OCI-LY1 (cell line): ENCODE data around the gene TCAIM.

ENCODE experiments used
- H2AFZ ChIP-seq: fragments of 200-600 bp; sonication (generic), shearing (Covaris generic); 2 replicates; pipeline ENCODE4 v1.6.0; 2014; ENCODE audit warnings: antibody characterized with exemption, mild to moderate bottlenecking, low read length
- H3F3A ChIP-seq: fragments of 200-600 bp; sonication (generic), shearing (Covaris generic); 2 replicates; pipeline ENCODE4 v1.6.0; 2014; ENCODE audit warnings: mild to moderate bottlenecking, antibody characterized with exemption, low read length, moderate library complexity; ENCODE audit not compliant: insufficient read depth
- H3K27ac ChIP-seq: fragments of 200-600 bp; sonication (generic); 2 replicates; pipeline ENCODE4 v1.5.1; 2014; ENCODE audit warnings: low read length, mixed run types, mild to moderate bottlenecking, low read depth; ENCODE audit not compliant: poor library complexity, severe bottlenecking
- H3K27me3 ChIP-seq: fragments of 200-600 bp; sonication (generic); 2 replicates; pipeline ENCODE4 v1.6.0; 2014; ENCODE audit warnings: antibody characterized with exemption, mild to moderate bottlenecking, low read length, moderate library complexity; ENCODE audit not compliant: insufficient read depth
- H3K36me3 ChIP-seq: fragments of 200-600 bp; sonication (generic); 2 replicates; pipeline ENCODE4 v1.6.1; 2014; ENCODE audit warnings: mild to moderate bottlenecking, antibody characterized with exemption, low read length, moderate library complexity, mixed read lengths; ENCODE audit not compliant: insufficient read depth
- H3K4me1 ChIP-seq: fragments of 200-600 bp; sonication (generic); 2 replicates; pipeline ENCODE4 v1.5.1; 2014; ENCODE audit warnings: mild to moderate bottlenecking, low read length, moderate library complexity; ENCODE audit not compliant: insufficient read depth, severe bottlenecking
- H3K4me2 ChIP-seq: fragments of 200-600 bp; sonication (generic), shearing (Covaris generic); 2 replicates; pipeline ENCODE4 v1.6.1; 2014; ENCODE audit warnings: low read length
- H3K4me3 ChIP-seq: fragments of 200-600 bp; sonication (generic); 2 replicates; pipeline ENCODE4 v1.5.1; 2014; ENCODE audit warnings: low read length, low read depth, mild to moderate bottlenecking, mixed read lengths; ENCODE audit not compliant: poor library complexity, severe bottlenecking
- H3K79me2 ChIP-seq: fragments of 200-600 bp; shearing (Covaris generic); 2 replicates; pipeline ENCODE4 v1.6.1; 2016; ENCODE audit warnings: mixed run types, low read length, mixed read lengths; ENCODE audit not compliant: insufficient read depth
- H3K9ac ChIP-seq: fragments of 200-600 bp; sonication (generic), shearing (Covaris generic); 2 replicates; pipeline ENCODE4 v1.6.1; 2014; ENCODE audit warnings: mild to moderate bottlenecking, low read length, mixed read lengths
- H3K9me2 ChIP-seq: fragments of 200-600 bp; sonication (generic), shearing (Covaris generic); 2 replicates; pipeline ENCODE4 v1.6.1; 2014; ENCODE audit warnings: low read depth, mild to moderate bottlenecking, low read length, mixed read lengths
- H3K9me3 ChIP-seq: fragments of 200-600 bp; shearing (Covaris generic); 2 replicates; pipeline ENCODE4 v1.6.1; 2014; ENCODE audit warnings: low read length, mixed read lengths
- H4K20me1 ChIP-seq: fragments of 200-600 bp; sonication (generic), shearing (Covaris generic); 2 replicates; pipeline ENCODE4 v1.6.0; 2016; ENCODE audit warnings: mild to moderate bottlenecking, low read length; ENCODE audit not compliant: insufficient read depth
- EZH2 ChIP-seq: fragments of 200-600 bp; sonication (generic), shearing (Covaris generic); IDR thresholded peaks from 2 replicates; pipeline ENCODE4 v1.8.0; 2017; ENCODE audit warnings: borderline replicate concordance, mixed run types, mild to moderate bottlenecking, antibody characterized with exemption, low read length, moderate library complexity, mixed read lengths
- TF ChIP-seq, protein P1 (sequence below): fragments of 200-600 bp; sonication (generic), shearing (Covaris generic); IDR thresholded peaks from 2 replicates; pipeline ENCODE4 v1.5.1; 2017; ENCODE audit warnings: mild to moderate bottlenecking, antibody characterized with exemption, low read length, moderate library complexity, mixed read lengths

Gene TCAIM

DNA sequence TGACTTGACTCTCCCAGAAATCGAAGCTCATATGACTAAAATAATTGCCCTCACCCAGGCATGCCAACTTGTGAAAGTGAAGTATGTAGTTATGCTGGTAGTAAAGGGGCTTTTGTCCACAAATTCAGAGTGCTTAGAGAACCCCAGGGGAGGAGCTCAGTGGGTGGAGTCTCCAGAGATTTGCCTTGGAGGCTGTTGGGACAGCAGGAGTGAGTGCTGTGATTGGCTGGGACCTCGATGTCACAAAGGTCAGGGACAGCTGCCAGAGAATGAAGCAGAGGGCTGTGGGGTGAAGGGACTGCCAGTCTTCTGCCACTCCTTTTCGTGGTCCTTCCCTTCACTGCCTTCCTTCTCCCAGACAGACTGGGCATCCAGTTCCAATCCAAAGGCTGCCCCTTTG is 89.1 kb downstream of the TCAIM start:
- no peaks in the 10 kb centered on the region; the same call in 1 of the 2 replicates for H3K27me3 ChIP-seq

DNA sequence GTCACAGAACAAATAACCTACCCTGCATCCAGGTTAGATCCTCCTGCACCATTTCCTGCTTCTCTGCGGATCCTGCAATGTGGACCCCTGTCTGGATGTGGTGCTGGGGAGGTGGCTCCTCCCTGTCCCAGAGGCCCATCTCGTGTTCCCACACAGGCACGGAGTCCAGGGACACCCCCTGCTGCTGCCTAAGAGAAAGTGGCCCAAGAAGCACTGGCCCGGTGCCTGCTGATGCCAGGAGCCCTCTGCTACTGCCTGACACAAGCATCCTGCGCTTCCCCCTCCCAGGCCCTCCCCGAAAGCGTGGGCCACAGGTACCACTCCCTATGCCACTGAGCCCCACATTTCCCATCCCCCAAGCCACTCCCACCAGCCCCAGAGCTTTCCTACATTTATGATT is 90.3 kb downstream of the TCAIM start:
- Histone ChIP-seq H2AFZ (no peak overlapping the region), H3F3A (no peaks in the 10 kb centered on the region), H3K4me2 (no peak overlapping the region), H3K4me3 (no peak overlapping the region), H3K79me2 (no peaks in the 10 kb centered on the region), H3K9ac (no peak overlapping the region), H3K27me3 (no peaks in the 10 kb centered on the region; the same call in 1 of the 2 replicates), H3K36me3 (no peaks in the 10 kb centered on the region), H3K4me1 (no peaks in the 10 kb centered on the region), H3K9me3 (no peaks in the 10 kb centered on the region), H4K20me1 (no peaks in the 10 kb centered on the region), H3K9me2 (no peaks in the 10 kb centered on the region), H3K27ac (no peak overlapping the region)
- TF ChIP-seq, protein P1, sequence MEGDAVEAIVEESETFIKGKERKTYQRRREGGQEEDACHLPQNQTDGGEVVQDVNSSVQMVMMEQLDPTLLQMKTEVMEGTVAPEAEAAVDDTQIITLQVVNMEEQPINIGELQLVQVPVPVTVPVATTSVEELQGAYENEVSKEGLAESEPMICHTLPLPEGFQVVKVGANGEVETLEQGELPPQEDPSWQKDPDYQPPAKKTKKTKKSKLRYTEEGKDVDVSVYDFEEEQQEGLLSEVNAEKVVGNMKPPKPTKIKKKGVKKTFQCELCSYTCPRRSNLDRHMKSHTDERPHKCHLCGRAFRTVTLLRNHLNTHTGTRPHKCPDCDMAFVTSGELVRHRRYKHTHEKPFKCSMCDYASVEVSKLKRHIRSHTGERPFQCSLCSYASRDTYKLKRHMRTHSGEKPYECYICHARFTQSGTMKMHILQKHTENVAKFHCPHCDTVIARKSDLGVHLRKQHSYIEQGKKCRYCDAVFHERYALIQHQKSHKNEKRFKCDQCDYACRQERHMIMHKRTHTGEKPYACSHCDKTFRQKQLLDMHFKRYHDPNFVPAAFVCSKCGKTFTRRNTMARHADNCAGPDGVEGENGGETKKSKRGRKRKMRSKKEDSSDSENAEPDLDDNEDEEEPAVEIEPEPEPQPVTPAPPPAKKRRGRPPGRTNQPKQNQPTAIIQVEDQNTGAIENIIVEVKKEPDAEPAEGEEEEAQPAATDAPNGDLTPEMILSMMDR = no peak
- no peak for TF ChIP-seq EZH2

More for the DNA sequence above, 89.1 kb downstream of the TCAIM start:
- no peak overlapping the region for H3K27ac ChIP-seq
- no peak for TF ChIP-seq EZH2
- TF ChIP-seq, protein P1 = no peak
- no peak overlapping the region for H2AFZ ChIP-seq
- H3F3A ChIP-seq = no peaks in the 10 kb centered on the region
- H3K4me1 ChIP-seq = no peaks in the 10 kb centered on the region
- H3K9ac ChIP-seq = no peak overlapping the region
- H4K20me1 ChIP-seq = no peaks in the 10 kb centered on the region
- no peaks in the 10 kb centered on the region for H3K36me3 ChIP-seq
- H3K9me3 ChIP-seq = no peaks in the 10 kb centered on the region
- H3K79me2 ChIP-seq = no peaks in the 10 kb centered on the region
- H3K4me3 ChIP-seq = no peak overlapping the region
- no peaks in the 10 kb centered on the region for H3K9me2 ChIP-seq
- H3K4me2 ChIP-seq = no peak overlapping the region

DNA sequence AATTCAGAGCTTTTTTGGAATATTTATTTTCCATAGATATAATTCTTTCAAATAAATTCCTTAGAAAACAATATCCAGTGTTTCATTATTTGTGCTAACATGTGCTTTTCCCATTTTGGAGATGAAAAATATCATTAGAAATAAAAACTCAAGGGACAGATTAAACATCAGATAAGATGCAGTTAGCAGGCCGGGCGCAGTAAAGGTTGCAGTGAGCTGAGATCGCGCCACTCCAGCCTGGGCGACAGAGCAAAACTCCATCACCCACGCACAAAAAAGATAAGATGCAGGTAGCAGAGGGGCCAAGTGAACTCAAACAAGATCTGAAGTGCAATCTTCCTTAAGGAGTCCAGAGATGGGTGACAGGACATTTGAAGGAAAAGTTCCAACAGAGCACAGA is 90.9 kb downstream of the TCAIM start:
- no peaks in the 10 kb centered on the region for H3K4me1 ChIP-seq
- H3K4me2 ChIP-seq = no peak overlapping the region
- no peaks in the 10 kb centered on the region for H3K9me3 ChIP-seq
- H3F3A ChIP-seq = no peaks in the 10 kb centered on the region
- H3K36me3 ChIP-seq = no peaks in the 10 kb centered on the region
- no peaks in the 10 kb centered on the region for H3K79me2 ChIP-seq
- no peak overlapping the region for H3K27ac ChIP-seq
- H4K20me1 ChIP-seq = no peaks in the 10 kb centered on the region
- TF ChIP-seq EZH2 = no peak
- TF ChIP-seq, protein P1 = no peak
- H3K4me3 ChIP-seq = no peak overlapping the region
- H3K27me3 ChIP-seq = no peaks in the 10 kb centered on the region; the same call in 1 of the 2 replicates
- H2AFZ ChIP-seq = no peak overlapping the region
- H3K9me2 ChIP-seq = no peaks in the 10 kb centered on the region
- H3K9ac ChIP-seq = no peak overlapping the region
